HG03558 (cell line): ENCODE measurements around the gene MYL7.
"Not testable (repeated sequence)": the region's sequence is repeated elsewhere in the genome, so short reads cannot be mapped to it uniquely, and the experiment has no call there.

Experiments used
- ATAC-seq: cut with Tn5 transposase; IDR thresholded peaks from one replicate; pipeline ENCODE4 v1.9.1; 2021; ENCODE audit warnings: moderate number of reproducible peaks; ENCODE audit not compliant: unreplicated experiment; ENCODE audit errors: extremely low read depth

The MYL7 gene

DNA sequence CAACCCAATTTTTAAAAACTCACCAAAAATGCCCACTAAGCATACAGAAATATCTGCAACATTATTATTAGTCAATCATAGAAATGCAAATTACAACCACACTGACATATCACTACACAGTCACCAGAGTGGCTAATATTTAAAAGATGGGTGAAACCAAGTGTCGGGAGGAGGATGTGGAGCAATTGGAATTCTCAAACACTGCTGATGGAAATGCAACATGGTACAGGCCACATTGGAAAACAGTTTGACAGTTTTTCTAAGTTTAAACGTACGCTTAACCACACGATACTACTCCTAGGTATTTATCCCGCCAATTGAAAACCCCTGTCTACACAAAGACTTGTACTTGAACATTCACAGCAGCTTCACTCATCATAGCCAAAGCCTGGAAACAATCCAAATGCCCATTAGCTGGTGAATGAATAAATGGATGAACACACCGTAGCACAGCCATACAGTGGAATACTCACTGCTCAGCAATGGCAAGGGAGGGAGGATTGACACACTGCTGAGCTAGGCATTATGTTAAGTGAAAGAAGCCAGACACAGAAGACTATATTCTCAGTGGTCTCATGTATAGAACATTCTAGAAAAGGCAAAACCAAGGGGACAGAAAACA, 31.8 kb upstream of the MYL7 start:
- ATAC-seq, result no peak

- no peak for ATAC-seq
These were observed 31.2 kb upstream of the MYL7 start for GRCh38 chr7:44172352-44172751.

- ATAC-seq, result not testable (repeated sequence)
These were observed 30.8 kb upstream of the MYL7 start for GRCh38 chr7:44171901-44172300.

DNA sequence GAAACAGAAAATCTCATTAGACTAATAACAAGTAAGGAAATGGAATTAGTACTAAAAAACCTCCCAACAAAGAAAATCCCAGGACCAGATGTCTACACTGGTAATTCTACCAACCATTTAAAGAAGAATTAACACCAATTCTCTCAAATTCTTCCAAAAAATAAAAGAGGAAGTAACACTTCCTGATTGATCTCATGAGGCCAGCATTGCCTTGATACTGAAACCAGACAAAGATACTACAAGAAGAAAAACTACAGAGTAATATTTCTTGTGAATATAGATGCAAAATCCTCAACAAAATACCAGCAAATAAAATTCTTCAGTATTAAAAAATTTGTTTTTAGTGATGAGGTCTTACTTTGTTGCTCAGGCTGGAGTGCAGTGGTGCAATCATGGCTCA, 26.8 kb upstream of the MYL7 start:
- no peak for ATAC-seq

DNA sequence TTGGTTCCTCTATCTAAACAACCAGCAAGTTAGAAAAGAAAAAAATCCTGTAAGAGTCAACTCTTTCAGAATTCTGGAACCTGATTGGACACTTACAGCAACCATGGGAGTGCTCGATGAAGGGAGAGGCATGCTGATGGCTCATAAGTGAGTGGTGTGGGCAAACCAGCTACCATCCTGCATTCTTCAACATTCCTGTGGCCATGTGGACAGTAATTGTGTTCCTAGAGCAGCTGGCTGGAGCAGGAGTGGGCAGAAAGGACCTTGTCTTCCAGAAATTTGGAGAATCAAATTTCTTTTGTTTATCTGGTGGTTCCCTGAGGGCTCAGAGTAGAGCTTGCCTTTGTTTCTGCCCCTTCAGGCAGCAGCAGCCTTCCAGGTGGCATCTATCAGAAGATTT, 22.5 kb upstream of the MYL7 start:
- ATAC-seq, result no peak

- no peak for ATAC-seq
These were observed 21.8 kb upstream of the MYL7 start for GRCh38 chr7:44162785-44163395.

- no peak for ATAC-seq
These were observed 21.0 kb upstream of the MYL7 start for GRCh38 chr7:44162179-44162578.

GRCh38 chr7:44161371-44161770, 20.2 kb upstream of the MYL7 start:
- no peak for ATAC-seq

DNA sequence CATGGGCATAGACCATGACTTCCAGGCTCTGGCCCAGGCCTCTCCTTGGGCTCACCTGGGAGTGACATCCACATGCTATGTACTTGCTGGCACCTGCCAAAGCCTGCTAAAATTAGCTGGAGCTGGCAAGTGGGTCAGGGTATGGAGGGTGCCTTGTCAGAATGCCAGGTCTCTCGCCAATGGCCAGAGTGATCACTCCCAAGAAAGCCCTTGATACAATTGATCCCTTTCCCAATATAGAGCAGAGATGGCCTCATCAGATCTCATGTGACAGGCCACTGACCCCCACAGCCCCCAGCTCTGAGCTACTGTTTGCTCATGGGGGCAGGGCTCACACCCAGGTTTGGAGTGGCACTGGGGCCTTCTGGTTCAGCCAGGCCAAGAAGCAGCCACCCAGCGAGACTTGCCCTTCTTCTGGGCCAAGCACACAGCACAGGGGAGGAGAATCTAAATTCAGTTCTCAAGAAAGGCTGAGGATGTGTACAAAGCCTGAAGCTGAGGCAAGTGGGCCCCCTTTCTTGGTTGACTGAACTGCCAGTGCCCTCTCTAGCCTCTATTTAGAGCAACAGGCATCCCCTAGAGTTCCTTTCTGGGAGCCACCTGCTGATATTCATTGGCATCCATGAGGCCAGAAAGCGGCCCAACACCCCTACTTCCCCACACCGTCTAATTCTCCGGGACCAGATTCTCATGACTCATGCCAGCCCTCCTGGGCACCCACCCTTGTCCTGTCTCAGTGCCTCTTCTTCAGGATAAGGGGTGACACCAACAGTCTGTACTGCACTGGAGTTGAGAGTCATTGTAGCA, 18.9 kb upstream of the MYL7 start:
- ATAC-seq, result no peak

GRCh38 chr7:44158873-44159631, 17.9 kb upstream of the MYL7 start:
- ATAC-seq, result no peak

- ATAC-seq, result no peak
These were observed 17.2 kb upstream of the MYL7 start for GRCh38 chr7:44158096-44158872.

- no peak for ATAC-seq
These were observed 16.3 kb upstream of the MYL7 start for GRCh38 chr7:44157116-44158080.

GRCh38 chr7:44156453-44157010, 15.4 kb upstream of the MYL7 start:
- ATAC-seq, result no peak

DNA sequence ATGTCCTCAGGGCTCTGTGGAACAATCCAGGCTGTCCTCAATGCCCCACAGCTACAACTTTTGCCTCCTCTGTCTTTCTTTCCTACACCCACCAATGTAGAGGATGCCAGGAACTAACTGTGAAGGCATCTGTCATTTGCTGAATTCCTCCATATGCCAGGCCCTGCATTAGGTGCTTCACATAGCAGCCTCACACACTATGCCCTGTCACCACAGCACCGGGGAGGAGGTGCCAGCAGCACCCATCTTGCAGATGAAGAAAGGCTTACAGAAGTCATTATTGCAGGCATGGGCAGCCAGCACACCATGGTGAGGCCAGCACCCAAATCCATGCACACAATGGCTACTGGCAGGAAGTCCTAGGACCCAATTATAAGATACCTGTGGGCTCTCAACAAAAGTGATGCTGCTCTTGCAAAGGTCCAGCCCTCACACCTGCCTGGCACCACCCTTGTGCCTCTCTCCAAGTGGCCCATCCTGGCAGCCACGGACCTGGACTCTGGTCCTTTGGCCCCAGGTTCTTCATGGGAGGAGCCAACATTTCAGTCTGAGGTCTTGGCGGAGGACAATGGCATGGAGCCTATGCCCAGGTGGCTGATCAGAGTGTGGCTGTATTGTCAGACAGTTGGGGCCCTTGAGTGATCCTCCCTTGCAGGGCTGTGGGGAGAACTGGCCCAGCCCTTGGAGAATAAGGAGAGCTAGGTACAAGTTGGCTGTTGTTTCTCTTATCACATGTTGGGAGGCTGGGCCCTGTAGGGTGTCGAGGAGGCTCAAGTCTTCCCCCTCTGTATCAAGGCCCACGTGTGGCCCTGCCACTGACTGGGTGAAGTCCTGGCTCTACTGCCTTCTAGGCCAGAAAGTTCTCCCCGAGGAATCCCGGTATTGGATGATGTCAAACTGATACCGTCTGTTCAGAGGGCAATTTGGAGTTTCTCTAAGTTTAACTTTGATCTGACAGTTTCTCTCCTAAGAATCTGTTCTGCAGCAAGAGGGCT, 14.4 kb upstream of the MYL7 start:
- no peak for ATAC-seq

GRCh38 chr7:44154703-44155102, 13.6 kb upstream of the MYL7 start:
- ATAC-seq, result no peak

- no peak for ATAC-seq
These were observed 12.8 kb upstream of the MYL7 start for GRCh38 chr7:44153948-44154335.
